Ecto neural progenitor cell (in vitro differentiated cells): ENCODE results near the gene GNAS-AS1.

Experiments
- DNase-seq: peaks from one replicate; pipeline ENCODE4 v3.0.0-alpha.2; 2018; ENCODE audit warnings: low spot score

GNAS-AS1 gene

GRCh38 chr20:58778760-58779159 is 71.9 kb downstream of the GNAS-AS1 start:
- no peak for DNase-seq

DNA sequence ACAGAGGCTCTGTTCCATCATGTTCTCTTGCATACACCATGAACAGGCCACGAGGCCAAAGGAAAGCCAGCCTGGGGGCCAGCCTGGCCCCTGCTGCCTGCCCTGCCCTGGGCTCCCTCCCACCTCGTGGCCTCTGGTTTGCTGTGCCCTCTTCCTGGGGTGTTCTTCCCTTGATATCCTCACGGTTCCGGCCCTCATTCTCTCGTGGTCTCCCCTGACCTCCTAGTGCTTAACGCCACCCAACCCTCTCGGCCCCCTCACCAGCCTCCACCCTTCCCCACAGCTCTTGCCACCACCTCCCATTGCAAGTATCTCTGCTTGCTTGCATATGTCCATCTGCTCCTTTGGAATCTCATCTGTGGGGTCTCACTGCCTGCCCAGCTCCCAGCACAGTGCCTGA is 73.0 kb downstream of the GNAS-AS1 start:
- DNase-seq, result no peak

DNA sequence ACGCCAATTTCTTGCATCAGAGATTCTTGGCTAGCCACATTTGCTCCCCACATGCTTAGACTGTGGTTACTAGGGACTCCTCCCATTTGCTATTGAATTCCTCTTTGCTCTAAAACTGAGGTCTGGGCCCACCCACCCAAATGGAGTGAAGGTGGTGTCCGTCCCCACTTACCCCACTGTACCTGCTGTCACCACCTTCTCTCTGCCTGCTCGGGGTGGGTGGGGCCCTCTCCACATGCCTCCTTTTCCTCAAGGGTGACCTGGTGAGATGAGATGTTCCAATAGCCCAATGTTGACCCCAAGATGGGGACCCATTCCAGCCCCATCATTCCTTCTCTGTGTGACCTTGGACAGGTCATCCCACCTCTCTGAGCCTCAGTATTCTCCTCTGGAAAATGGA is 74.6 kb downstream of the GNAS-AS1 start:
- DNase-seq, result no peak

GRCh38 chr20:58775371-58775770 is 75.3 kb downstream of the GNAS-AS1 start:
- DNase-seq, result no peak

- DNase-seq, result no peak
These were observed 75.9 kb downstream of the GNAS-AS1 start for GRCh38 chr20:58774667-58775263.

DNA sequence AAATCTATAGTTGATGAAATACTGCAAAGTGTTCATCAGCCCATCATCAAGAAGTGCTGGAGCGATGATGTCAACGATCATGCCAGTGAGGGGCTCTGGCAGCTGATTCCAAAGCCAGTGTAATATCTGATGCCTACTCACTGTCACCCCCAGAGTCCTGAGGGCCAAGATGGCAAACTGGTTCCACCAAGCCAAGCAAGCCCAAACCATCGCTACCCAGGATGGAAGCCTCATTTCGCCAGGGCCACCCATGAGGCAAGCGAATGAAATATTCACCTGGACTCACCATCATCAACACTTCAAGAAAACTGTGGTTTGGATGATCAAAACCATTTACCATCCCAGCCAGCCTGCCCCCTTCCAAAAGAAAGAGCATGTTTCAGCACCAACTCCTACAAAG is 76.5 kb downstream of the GNAS-AS1 start:
- no peak for DNase-seq

- DNase-seq, result no peak
These were observed 77.9 kb downstream of the GNAS-AS1 start for GRCh38 chr20:58772786-58773185.
